ENCODE measurements around the gene TP53TG3.
"Not testable (repeated sequence)": the region's sequence is repeated elsewhere in the genome, so short reads cannot be mapped to it uniquely, and the experiment has no call there.

Gene TP53TG3

GRCh38 chr16:32676065-32676464 is at the start of gene TP53TG3:
Gene TP53TG3 (minus strand): TSS chr16:32676165. CDS start chr16:32676097, 68 bp downstream.
- not testable (repeated sequence) for DNase-seq (ENCODE audit: low read depth)

GRCh38 chr16:32650876-32651275 is 25.1 kb downstream of the TP53TG3 start:
- not testable (repeated sequence) for DNase-seq (ENCODE audit: low read depth)

- DNase-seq (ENCODE audit: low read depth) = not testable (repeated sequence)
These were observed 28.4 kb downstream of the TP53TG3 start for GRCh38 chr16:32647562-32647961.

- not testable (repeated sequence) for DNase-seq (ENCODE audit: low read depth)
These were observed 29.2 kb downstream of the TP53TG3 start for GRCh38 chr16:32646780-32647179.

- DNase-seq (ENCODE audit: low read depth) = not testable (repeated sequence)
These were observed 29.8 kb downstream of the TP53TG3 start for GRCh38 chr16:32646177-32646576.

GRCh38 chr16:32645278-32645908 is 30.6 kb downstream of the TP53TG3 start:
- not testable (repeated sequence) for DNase-seq (ENCODE audit: low read depth)

- DNase-seq (ENCODE audit: low read depth) = not testable (repeated sequence)
These were observed 31.2 kb downstream of the TP53TG3 start for GRCh38 chr16:32644715-32645114.

GRCh38 chr16:32637614-32638013 is 38.4 kb downstream of the TP53TG3 start:
- DNase-seq (ENCODE audit: low read depth) = not testable (repeated sequence)

GRCh38 chr16:32632096-32632495 is 43.9 kb downstream of the TP53TG3 start:
- not testable (repeated sequence) for DNase-seq (ENCODE audit: low read depth)

Measured in non-pigmented ciliary epithelial cell (primary cell).